ENCODE measurements around the gene EMC8.
"Not testable (repeated sequence)": the region's sequence is repeated elsewhere in the genome, so short reads cannot be mapped to it uniquely, and the experiment has no call there.

EMC8 gene

GRCh38 chr16:85812031-85812807, 12.9 kb upstream of the EMC8 start:
- DNase-seq (ENCODE audit: low read depth) = no peak

GRCh38 chr16:85810742-85811115, 11.4 kb upstream of the EMC8 start:
- DNase-seq (ENCODE audit: low read depth) = no peak

- DNase-seq (ENCODE audit: low read depth) = no peak
Measured at GRCh38 chr16:85810097-85810741, 10.9 kb upstream of the EMC8 start.

- no peak for DNase-seq (ENCODE audit: low read depth)
Measured at GRCh38 chr16:85809645-85810044, 10.3 kb upstream of the EMC8 start.

GRCh38 chr16:85808926-85809325, 9.6 kb upstream of the EMC8 start:
- no peak for DNase-seq (ENCODE audit: low read depth)

GRCh38 chr16:85808104-85808503, 8.8 kb upstream of the EMC8 start:
- DNase-seq (ENCODE audit: low read depth) = not testable (repeated sequence)

GRCh38 chr16:85807340-85807739, 8.0 kb upstream of the EMC8 start:
- DNase-seq (ENCODE audit: low read depth) = not testable (repeated sequence)

- DNase-seq (ENCODE audit: low read depth) = no peak
Measured at GRCh38 chr16:85806539-85806938, 7.2 kb upstream of the EMC8 start.

- no peak for DNase-seq (ENCODE audit: low read depth)
Measured at GRCh38 chr16:85805442-85806045, 6.2 kb upstream of the EMC8 start.

GRCh38 chr16:85803570-85803969, 4.2 kb upstream of the EMC8 start:
- no peak for DNase-seq (ENCODE audit: low read depth)

- no peak for DNase-seq (ENCODE audit: low read depth)
Measured at GRCh38 chr16:85800321-85800669, 951 bp upstream of the EMC8 start.

GRCh38 chr16:85798901-85799496, 345 bp downstream of the EMC8 start:
- no peak for DNase-seq (ENCODE audit: low read depth)

- no peak for DNase-seq (ENCODE audit: low read depth)
Measured at GRCh38 chr16:85798283-85798776, 1.0 kb downstream of the EMC8 start.

- no peak for DNase-seq (ENCODE audit: low read depth)
Measured at GRCh38 chr16:85796599-85796998, 2.7 kb downstream of the EMC8 start.

- DNase-seq (ENCODE audit: low read depth) = no peak
Measured at GRCh38 chr16:85796152-85796551, 3.2 kb downstream of the EMC8 start.

GRCh38 chr16:85794696-85795095, 4.6 kb downstream of the EMC8 start:
- no peak for DNase-seq (ENCODE audit: low read depth)

- no peak for DNase-seq (ENCODE audit: low read depth)
Measured at GRCh38 chr16:85793662-85794298, 5.6 kb downstream of the EMC8 start.

- no peak for DNase-seq (ENCODE audit: low read depth)
Measured at GRCh38 chr16:85789773-85790172, 9.6 kb downstream of the EMC8 start.

- no peak for DNase-seq (ENCODE audit: low read depth)
Measured at GRCh38 chr16:85788819-85789218, 10.5 kb downstream of the EMC8 start.

- no peak for DNase-seq (ENCODE audit: low read depth)
Measured at GRCh38 chr16:85785927-85786326, 13.4 kb downstream of the EMC8 start.

- DNase-seq (ENCODE audit: low read depth) = no peak
Measured at GRCh38 chr16:85784813-85785212, 14.5 kb downstream of the EMC8 start.

- no peak for DNase-seq (ENCODE audit: low read depth)
Measured at GRCh38 chr16:85783441-85783840, 15.9 kb downstream of the EMC8 start.

Measured in fibroblast of the conjunctiva (primary cell).